ENCODE results near the gene PEX5L.

Gene PEX5L

GRCh38 chr3:180004542-180004941 lies 32.2 kb downstream of the PEX5L start:
- no peak for DNase-seq

- DNase-seq: no peak
Measured at GRCh38 chr3:180002006-180002405, 34.7 kb downstream of the PEX5L start.

- DNase-seq: no peak
Measured at GRCh38 chr3:180000500-180000899, 36.2 kb downstream of the PEX5L start.

GRCh38 chr3:179995406-179995805 lies 41.3 kb downstream of the PEX5L start:
- no peak for DNase-seq

- no peak for DNase-seq
Measured at GRCh38 chr3:179991883-179992282, 44.9 kb downstream of the PEX5L start.

- no peak for DNase-seq
Measured at GRCh38 chr3:179991104-179991503, 45.6 kb downstream of the PEX5L start.

GRCh38 chr3:179981646-179982045 lies 55.1 kb downstream of the PEX5L start:
- no peak for DNase-seq

GRCh38 chr3:179977356-179977755 lies 59.4 kb downstream of the PEX5L start:
- no peak for DNase-seq

- no peak for DNase-seq
Measured at GRCh38 chr3:179973931-179974361, 62.8 kb downstream of the PEX5L start.

GRCh38 chr3:179972881-179973423 lies 63.8 kb downstream of the PEX5L start:
- DNase-seq: no peak

- DNase-seq: peak in 1 of 2 experiments; percentile 41
Measured at GRCh38 chr3:179971280-179971679, 65.5 kb downstream of the PEX5L start.

GRCh38 chr3:179970746-179971145 lies 66.0 kb downstream of the PEX5L start:
- peak in 1 of 2 experiments; percentile 54 for DNase-seq

- DNase-seq: peak in 1 of 2 experiments; percentile 82
Measured at GRCh38 chr3:179969525-179969924, 67.2 kb downstream of the PEX5L start.

GRCh38 chr3:179967622-179968021 lies 69.1 kb downstream of the PEX5L start:
- no peak for DNase-seq

- DNase-seq: no peak
Measured at GRCh38 chr3:179964890-179965289, 71.8 kb downstream of the PEX5L start.

GRCh38 chr3:179962629-179963387 lies 73.9 kb downstream of the PEX5L start:
- DNase-seq: peak in 1 of 2 experiments; percentile 60

GRCh38 chr3:179961703-179962078 lies 75.0 kb downstream of the PEX5L start:
- DNase-seq: peak; percentile 64 to 93

GRCh38 chr3:179961071-179961702 lies 75.5 kb downstream of the PEX5L start:
- DNase-seq: no peak

- DNase-seq: no peak
Measured at GRCh38 chr3:179958759-179959158, 78.0 kb downstream of the PEX5L start.

GRCh38 chr3:179958143-179958542 lies 78.6 kb downstream of the PEX5L start:
- no peak for DNase-seq

GRCh38 chr3:179957264-179957845 lies 79.4 kb downstream of the PEX5L start:
- DNase-seq: peak in 1 of 2 experiments; percentile 68

GRCh38 chr3:179956416-179956830 lies 80.3 kb downstream of the PEX5L start:
- no peak for DNase-seq

GRCh38 chr3:179955809-179956208 lies 80.9 kb downstream of the PEX5L start:
- no peak for DNase-seq

GRCh38 chr3:179955286-179955685 lies 81.5 kb downstream of the PEX5L start:
- no peak for DNase-seq

Data from NCI-H2081 (cell line).